GM19438 (cell line): ENCODE data around the gene AGTPBP1.
A peak's percentile ranks its signal among the peaks of the same experiment; 100 is the strongest.

Source experiments
- ATAC-seq: cut with Tn5 transposase; IDR thresholded peaks from one replicate; pipeline ENCODE4 v1.9.1; 2021; ENCODE audit warnings: low read depth; ENCODE audit not compliant: unreplicated experiment

Gene AGTPBP1

DNA sequence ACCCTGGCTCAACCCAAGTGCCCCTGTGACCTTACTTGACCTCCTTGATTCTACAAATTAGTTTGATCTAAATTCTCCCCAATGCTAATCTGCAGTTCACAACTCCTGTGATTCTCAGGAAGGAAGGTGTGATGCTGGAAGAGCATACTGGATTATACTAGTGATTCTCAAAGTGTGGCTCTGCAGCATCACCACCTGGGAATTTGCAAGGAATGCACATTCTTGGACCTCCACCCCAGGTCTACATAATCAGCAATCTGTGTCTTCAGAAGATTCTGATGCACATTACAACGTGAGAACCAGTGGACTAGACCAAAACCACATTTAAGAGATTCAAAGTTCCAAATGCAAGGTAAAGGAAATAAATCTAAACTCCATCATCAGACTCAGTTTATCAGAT lies 198.6 kb downstream of the AGTPBP1 start:
- ATAC-seq = no peak

DNA sequence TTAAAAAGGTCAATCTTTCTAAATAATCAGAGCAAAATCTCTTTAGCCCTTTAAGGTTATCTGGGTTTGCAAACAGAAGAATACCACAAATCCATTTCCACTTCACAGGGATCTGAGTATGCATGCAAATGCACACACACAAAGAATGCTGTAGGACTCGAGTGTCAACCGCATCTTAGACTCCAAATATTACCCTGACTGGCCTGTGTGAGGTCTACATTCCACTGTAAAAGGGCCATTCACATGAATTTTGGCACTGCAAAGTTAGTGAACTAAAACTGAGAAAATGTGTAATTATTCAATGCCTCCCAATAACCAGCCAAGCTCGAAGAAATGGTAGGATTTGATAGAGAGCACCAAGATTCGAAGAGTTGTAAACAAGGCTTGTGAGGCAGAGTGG lies 199.9 kb downstream of the AGTPBP1 start:
- ATAC-seq = no peak

DNA sequence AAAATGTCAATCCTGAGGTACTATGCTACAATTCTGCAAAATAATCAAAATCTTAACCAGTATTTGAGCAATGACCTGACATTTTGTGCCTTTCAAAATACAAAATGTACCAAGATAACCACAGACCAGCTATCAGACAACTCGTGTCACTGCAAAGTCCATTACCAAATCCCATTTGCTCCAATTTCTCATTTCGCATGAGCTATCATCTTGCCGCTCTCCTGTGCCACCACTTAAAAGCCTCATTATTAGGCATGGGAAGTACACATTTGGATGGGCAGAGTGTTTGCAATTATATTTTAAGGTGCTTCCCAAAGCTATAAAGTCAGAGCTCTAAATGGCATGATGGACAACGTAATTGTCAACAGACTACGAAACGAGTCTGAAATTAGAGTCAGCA lies 205.2 kb downstream of the AGTPBP1 start:
- no peak for ATAC-seq

DNA sequence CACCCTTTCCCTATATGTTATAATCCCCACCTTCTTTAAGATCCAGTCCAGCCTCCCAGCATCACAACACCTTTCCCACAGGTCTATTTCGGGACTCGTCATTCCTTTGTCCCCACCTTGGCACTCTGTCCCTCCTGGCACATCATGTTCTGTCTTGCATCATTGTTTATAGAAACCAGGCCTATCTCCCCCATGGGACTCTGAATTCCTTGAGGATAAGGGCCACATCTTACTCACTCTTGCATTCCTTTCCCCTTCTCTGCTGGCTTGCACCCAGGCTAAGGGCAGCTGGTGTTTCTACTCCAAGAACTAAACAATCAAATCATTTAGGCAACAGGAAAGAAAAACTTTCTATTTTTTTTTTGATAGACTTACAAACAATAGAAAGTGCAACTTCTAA lies 205.7 kb downstream of the AGTPBP1 start:
- no peak for ATAC-seq

DNA sequence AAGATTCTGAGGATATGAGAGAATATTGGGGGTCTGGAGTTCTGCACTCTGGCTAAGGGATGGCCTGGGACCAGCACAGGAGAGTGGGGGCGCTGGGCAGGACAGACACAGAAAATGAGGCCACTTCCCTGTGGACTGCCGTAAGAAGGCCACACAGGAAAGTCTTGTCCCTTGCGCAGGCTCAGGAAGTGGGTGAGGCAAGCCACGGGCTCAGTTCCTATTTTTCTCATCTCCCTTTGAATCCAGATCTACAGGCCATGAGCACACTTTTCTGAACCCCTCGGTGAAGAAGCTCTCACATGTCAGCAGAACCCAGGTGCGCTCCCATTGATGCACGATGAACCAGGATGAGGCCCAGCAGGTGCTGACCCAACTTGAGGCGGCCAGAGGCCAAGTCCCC lies 207.4 kb downstream of the AGTPBP1 start:
- ATAC-seq = no peak

DNA sequence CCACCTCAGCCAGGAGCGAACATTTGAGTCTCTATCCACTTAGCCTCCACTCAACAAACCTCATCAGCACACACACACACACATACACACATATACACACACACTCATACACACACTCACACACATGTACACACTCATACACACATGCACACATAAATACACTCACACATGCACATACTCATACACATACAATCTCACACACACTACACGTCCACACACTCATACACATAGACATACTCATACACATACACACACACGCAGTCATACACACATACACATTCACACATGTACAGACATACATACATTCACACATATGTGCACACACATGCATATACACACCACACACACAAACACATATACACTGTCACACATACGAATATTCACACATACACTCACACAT lies 208.2 kb downstream of the AGTPBP1 start:
- ATAC-seq = no peak

DNA sequence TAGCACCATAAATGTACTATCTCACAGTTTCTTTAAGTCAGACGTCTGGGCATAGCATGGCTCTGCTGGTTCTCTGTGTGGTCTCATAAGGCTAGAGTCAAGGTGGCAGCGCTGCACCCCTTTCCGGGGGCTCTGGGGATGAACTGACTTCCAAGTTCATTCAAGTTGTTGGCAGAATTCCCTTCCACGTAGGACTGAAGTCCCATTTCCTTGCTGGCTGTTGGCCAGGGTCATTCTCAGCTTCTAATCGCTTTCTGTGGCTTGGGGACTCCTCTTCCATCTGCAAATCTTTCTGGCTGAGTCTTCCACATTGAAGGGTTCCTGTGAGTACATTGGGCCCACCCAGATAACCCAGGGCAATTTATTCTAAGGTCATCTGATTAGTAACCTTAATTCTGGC lies 211.0 kb downstream of the AGTPBP1 start:
- no peak for ATAC-seq

DNA sequence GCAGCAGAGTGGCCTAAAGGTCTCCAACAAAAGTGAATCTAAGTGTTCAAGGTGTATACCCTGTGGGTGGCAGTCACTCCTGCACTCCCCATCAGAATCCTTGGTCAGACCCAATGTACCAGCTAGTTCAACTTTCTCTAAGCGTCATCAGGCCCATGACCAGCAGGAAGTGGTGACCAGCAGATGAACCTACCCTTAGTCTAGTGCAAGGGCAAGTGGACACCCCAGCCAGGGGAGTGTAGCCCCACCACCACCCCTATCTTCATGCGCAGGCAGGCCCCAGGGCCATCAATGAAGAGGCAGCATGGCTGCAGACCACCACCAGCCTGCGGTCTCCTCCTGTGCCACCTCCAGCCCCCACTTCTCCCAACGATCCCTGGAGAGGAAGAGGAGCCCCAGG lies 213.1 kb downstream of the AGTPBP1 start:
- ATAC-seq = no peak

DNA sequence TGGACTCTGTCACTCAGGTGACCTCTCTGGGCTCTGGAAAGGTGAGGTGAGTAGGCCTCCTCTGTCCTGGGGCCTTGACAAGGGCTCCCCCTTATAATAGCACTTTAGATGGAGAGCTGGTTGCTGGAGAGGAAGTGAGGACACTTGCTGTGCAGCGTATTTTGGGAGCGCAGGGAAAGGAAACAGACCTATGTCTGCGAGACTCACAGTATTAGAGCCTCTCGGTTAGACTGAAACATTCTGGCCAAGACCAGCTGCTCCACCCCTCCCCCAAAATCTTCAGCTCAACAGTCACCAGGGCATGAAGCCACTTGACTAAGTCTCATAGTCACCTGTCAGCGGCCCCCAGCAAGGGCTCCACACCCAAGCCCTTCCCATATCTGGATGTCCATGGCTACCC lies 213.6 kb downstream of the AGTPBP1 start:
- ATAC-seq = no peak

DNA sequence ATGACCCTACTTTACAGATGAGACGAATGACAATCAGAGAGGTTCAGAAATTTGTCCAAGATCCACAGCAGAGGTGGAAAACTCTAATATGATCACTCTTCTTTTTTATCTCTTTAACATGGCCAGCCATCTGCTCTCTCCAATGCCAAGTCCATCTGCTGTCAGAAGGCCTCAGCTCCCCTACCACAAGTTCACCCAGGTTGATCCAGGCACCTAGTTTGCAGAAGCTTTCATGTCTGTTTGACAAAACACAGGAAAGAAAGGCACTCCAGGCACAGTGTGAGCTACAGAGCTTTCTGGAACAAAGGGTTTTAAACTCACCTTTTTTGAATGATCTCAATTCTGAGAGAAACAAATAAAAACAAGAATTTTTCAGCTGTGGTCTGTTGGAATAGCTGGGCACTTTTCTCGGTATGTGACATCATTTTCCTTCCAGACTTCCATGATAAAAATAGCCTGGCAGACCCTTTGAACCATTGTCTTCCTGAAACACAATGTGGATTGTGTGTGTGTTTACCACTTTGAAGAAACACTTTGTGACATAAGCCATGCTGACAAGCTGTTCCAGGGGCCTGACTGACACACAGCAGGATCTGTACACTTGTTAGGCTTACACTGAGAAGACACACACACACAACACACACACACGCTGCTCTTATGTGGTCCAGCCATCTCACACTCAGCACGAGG lies 214.3 kb downstream of the AGTPBP1 start:
- no peak for ATAC-seq

DNA sequence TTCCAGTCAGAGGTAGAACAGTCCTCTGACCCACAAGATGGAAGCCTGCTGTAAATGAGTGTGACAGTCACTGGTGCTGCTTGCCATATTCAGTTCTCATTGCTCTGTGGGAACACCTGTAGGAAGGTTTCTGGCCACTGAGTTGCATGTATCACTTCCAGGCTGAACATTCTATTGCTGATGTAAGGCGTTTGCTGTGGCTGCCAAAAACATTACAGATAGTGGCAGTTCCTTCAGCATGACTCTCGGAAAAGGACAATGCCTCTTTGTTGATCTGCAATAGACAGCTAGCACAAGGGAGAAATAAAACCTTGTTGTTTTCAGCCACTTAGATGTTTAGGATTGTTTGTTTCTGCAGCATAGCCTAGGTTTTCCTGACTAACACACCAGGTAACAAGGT lies 217.2 kb downstream of the AGTPBP1 start:
- no peak for ATAC-seq

DNA sequence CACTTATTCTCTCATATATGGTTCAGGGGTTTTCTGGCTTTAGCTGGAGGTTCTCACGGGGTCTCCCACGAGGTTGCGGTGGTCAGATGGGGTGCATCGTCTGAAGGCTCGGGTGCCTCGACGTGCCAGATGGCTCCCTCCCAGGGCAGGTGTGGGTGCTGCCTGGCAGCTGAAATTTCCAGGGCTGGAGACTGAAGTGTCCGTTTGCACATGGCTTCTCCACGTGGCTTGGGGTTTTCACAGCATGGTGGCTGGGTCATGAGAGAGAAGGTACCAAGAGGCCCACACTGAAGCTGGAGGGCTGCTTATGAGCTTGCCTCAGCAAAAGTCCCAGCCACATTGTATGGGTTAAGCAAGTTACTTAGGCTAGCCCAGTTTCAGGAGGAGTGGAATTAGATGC lies 218.6 kb downstream of the AGTPBP1 start:
- no peak for ATAC-seq

DNA sequence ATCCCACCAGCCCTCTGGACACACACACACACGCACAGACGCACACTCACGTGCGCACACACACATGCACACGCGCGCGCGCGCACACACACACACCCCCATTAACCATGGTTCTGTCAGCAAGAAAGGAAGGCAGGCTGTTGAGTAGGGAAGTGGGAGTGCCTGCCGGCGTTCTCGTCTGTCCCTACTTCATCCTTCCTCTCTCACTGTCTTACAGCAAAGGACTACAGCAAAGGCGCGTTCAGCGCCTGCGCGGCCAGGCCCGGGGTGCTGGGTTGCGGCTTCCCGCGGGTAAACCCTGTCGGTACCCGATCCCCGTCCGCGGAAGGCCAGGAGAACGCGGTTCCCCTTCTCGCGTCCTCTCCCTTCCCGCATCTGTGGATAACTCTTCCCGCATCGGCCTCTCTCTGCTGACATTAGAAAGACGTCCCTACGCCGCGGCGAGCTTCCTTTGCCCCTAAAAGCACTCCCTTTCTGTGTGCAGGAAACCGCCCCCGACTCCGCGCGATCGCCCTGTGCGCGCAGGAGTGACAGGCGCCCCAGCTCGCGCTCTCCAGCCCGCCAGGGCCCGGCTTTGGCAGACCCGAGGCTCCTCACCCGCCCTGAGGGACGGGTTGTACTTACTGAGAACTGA lies 219.2 kb downstream of the AGTPBP1 start:
- peak; percentile 71 for ATAC-seq

DNA sequence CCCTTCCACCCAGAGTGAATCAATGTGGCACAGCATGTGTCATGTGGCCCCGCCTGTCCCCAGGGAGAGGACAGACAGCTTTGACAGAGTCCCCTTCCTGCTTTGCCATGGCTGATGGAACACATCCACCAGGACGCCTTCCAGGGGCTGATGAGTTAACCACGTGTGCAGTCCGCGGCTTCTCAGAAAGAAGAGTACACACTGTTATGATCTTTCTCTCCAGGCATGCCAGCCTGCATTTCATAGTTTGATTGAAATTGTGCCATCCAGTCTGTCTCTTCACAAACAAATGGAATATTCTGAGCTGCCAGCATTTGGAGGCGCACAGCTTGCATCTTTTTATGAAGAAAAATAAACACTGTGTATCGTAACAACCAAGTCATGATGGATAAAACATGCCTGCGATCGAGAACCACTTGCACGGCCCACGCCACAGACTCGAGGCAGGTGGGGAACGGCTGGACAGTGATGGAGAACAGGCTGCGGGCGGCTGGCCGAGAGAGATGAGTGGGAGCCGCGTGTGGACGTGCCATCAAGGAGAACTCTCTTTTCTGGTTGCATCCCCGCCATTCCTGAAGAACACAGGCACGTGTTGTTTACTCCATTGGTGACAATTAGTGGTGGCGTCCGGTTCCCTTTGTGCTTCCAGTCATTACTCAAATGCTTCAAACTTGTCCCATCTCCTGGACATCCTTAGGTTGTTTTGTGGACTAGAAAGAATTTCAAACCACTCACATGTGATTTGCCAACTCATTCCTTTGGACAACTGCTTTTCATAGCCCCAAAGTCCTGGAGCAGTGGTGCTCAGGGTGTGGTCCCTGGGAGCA lies 220.2 kb downstream of the AGTPBP1 start:
- ATAC-seq = no peak

DNA sequence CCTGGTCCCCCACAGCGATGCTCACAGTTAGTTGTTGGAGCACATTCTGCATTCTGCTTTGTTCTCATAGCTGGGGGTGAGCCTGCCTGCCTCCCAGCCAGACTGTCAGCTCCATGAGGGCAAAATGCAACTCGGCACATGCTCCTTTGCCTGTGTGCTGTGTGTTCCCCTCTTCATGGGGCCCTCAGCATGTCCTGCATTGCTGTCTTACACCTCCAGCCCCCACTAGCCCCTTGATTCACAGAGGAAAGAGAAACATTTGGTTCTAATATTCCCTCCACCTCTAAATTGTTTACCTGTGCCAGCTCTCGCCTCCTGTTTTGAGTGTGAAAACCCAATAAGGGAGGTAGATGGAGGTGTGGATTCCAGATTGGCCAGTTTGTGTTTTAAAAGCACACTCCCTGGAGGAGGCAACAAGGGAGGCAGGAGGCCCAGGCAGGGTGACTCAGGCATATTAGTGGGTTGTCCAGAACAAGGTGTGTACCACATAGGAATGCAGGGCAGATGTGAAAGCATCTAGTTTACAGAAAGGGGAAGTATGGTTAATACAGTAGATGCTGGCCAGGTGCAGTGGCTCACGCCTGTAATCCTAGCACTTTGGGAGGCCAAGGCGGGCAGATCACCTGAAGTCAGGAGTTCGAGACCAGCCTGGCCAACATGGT lies 224.6 kb downstream of the AGTPBP1 start:
- ATAC-seq = no peak

DNA sequence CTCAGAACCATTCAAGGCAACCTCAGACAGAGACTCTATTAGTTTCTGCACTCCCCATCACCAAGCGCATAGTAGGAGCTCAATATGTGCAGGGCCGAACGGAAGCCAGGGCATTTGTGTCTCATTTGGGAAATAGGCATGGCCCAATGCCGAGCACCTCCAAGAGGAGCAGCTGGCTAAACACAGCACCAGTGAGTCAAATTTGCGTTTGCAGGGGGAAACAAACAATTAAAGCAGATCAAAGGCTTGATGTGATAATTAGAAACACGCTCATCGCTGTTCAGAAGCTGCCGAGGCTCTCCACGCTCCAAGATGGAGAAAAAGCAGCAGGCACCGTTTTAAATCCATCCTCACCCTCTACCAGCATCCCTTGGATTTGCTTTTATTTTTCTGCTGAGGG lies 225.3 kb downstream of the AGTPBP1 start:
- ATAC-seq = no peak

DNA sequence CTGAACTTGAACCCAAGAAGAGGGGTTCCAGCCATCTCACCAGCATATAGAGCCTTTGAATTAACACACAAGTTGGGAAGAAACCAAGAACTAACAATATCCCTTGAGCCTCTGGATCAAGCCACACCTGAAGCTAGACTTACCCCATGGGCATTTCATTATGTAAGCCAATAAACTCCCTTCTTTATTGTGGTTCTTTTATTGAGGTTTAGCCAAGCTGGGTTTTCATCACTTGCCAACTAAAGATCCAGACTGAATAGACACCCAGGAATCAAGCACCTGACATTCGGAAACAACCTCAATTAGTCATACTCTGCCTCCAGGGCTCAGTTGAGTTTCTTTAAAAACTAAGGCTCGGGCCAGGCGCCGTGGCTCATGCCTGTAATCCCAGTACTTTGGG lies 226.7 kb downstream of the AGTPBP1 start:
- ATAC-seq = no peak

DNA sequence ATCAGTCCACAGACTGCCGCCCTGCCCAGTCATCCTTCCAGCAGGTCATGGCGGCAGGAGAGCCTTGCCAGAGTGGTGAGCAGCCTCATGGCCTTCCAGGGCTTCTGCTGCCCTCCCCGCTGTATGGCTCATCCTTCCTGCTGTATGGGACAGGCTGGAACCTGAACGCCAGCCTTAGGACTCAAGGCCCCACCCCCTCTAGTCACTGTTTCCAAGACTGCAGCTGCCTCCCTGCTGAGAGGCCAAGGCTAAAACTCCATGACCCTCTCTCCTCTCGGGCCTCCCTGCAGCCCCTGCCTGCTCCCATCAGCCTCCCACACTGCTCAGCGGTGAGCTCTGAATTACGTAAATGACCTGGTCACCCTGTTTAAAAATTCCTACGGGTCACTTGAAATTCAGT lies 227.5 kb downstream of the AGTPBP1 start:
- no peak for ATAC-seq

DNA sequence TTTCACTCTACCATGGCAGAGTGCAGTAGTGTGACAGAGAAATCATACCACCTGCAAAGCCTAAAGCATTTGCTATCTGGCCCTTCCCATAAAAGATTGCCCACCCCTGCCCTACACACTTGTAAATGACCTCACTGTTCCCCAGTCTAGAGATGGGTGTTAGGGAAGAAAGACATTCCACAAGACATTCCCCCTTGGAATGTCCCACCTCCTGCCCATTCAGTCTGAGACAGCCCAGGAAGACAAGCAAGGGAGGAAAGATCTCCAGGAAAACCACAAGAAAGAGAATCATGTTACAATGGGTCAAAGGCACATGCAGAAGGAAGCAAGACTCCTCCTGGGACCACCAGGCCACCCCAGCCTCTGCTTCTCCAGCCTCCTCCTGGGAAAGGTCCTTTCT lies 230.0 kb downstream of the AGTPBP1 start:
- ATAC-seq = no peak

DNA sequence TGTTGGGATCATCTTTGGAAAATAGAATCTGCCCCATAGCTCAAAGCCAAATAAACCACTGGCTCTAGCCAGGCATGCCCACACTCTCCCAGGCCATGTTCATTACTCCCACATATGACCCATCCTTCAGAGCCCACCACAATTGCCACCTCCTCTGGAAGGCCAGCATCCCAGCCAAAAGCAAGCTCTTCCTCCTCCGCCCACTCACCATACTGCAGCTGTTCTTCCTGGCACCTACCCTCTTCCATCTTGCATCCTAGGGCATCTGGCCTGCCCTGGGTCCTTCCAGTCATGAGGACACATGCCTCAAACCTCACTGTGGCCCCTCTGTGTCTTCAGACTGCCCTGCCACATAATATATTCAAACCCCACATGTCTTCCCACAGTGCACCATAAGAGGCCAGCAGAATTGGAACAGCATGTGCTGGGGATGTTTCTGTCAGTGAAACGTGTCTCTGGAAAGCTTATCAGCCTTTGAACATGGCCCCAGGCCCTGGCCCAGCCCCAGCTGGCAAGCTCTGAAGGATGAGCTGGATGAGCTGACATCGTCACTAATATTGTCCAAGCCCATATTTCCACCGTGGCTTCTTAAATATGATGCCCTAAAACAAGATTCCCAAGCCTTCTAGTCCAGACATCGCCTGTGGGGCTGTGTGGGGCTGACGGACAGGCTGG lies 230.8 kb downstream of the AGTPBP1 start:
- no peak for ATAC-seq

DNA sequence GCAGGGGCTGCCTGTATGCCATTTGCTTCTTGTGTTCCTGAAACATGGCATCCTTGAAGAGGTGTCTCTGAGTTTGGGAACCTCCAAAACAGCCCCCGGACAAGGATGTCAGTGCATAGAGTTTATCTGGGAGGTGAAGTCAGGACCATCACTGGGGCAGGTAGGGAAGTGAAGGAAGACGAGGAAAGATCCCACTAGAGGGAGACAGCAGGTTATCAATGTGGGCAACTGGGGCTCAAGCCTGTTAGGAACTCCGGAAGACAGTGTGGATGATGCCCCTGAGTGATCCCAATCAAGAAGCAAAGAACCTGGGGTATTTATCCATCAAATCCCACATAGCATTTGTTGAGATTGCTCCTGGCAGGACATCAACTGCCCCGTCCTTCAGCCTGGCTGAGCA lies 233.1 kb downstream of the AGTPBP1 start:
- no peak for ATAC-seq
